CD4-positive, alpha-beta T cell treated with Interleukin-17A for 1 hour (primary cell): ENCODE results near the gene IFI27L2.
A peak's percentile ranks its signal among the peaks of the same experiment; 100 is the strongest.
"Not testable (repeated sequence)": the region's sequence is repeated elsewhere in the genome, so short reads cannot be mapped to it uniquely, and the experiment has no call there.

Experiments used
- DNase-seq: peaks from one replicate; pipeline ENCODE4 v3.0.0-alpha.2; 2020

IFI27L2 gene

GRCh38 chr14:94129111-94129757 is at the start of gene IFI27L2:
Gene IFI27L2, minus strand, starts transcription at chr14:94129604. Its CDS starts 40 bp downstream, at chr14:94129564.
- peak; percentile 79 for DNase-seq

GRCh38 chr14:94177806-94178205 is 48.4 kb upstream of the IFI27L2 start:
- no peak for DNase-seq

- DNase-seq: no peak
Measured at GRCh38 chr14:94176808-94177207, 47.4 kb upstream of the IFI27L2 start.

- no peak for DNase-seq
Measured at GRCh38 chr14:94175747-94176146, 46.3 kb upstream of the IFI27L2 start.

GRCh38 chr14:94175011-94175745 is 45.8 kb upstream of the IFI27L2 start:
- peak; percentile 12 for DNase-seq

- DNase-seq: no peak
Measured at GRCh38 chr14:94174604-94175010, 45.2 kb upstream of the IFI27L2 start.

GRCh38 chr14:94173885-94174603 is 44.6 kb upstream of the IFI27L2 start, which contains the start of gene PPP4R4:
Gene PPP4R4, plus strand, starts transcription at chr14:94174322. Its CDS starts 144 bp downstream, at chr14:94174466.
- DNase-seq: peak; percentile 91

- DNase-seq: peak; percentile 16
Measured at GRCh38 chr14:94173471-94173884, 44.1 kb upstream of the IFI27L2 start.

- no peak for DNase-seq
Measured at GRCh38 chr14:94172545-94172944, 43.1 kb upstream of the IFI27L2 start.

- no peak for DNase-seq
Measured at GRCh38 chr14:94171208-94171607, 41.8 kb upstream of the IFI27L2 start.

GRCh38 chr14:94170136-94170535 is 40.7 kb upstream of the IFI27L2 start:
- no peak for DNase-seq

- DNase-seq: no peak
Measured at GRCh38 chr14:94165744-94166143, 36.3 kb upstream of the IFI27L2 start.

GRCh38 chr14:94164685-94165431 is 35.5 kb upstream of the IFI27L2 start:
- no peak for DNase-seq

GRCh38 chr14:94163796-94164195 is 34.4 kb upstream of the IFI27L2 start:
- peak; percentile 16 for DNase-seq

- no peak for DNase-seq
Measured at GRCh38 chr14:94162466-94162865, 33.1 kb upstream of the IFI27L2 start.

- no peak for DNase-seq
Measured at GRCh38 chr14:94161981-94162380, 32.6 kb upstream of the IFI27L2 start.

GRCh38 chr14:94161058-94161457 is 31.7 kb upstream of the IFI27L2 start:
- no peak for DNase-seq

- DNase-seq: peak; percentile 50
Measured at GRCh38 chr14:94158239-94158883, 29.0 kb upstream of the IFI27L2 start.

- DNase-seq: no peak
Measured at GRCh38 chr14:94157197-94157596, 27.8 kb upstream of the IFI27L2 start.

- not testable (repeated sequence) for DNase-seq
Measured at GRCh38 chr14:94156143-94156542, 26.7 kb upstream of the IFI27L2 start.

GRCh38 chr14:94153750-94154342 is 24.4 kb upstream of the IFI27L2 start:
- DNase-seq: no peak

GRCh38 chr14:94152676-94153075 is 23.3 kb upstream of the IFI27L2 start:
- DNase-seq: no peak
